Right lobe of liver (tissue), 4 donors: ENCODE results near the gene CLDN20.

Experiments used
- CTCF ChIP-seq, 4 donors: fragments of 200-600 bp in 3 of 4; fragments of 450-650 bp in 1 of 4; IDR thresholded peaks; one replicate each; pipeline versions ENCODE4 v1.5.1 to v1.8.0; 2016 to 2022; ENCODE audit warnings: antibody characterized with exemption in 4 of 4, mild to moderate bottlenecking in 2 of 4
- POLR2A ChIP-seq: fragments of 450-650 bp; IDR thresholded peaks from one replicate; pipeline ENCODE4 v1.6.1; 2017; ENCODE audit warnings: antibody characterized with exemption, mild to moderate bottlenecking
- donor health status: DM: no; HTN: no; CAD: no.
- donor health status: DM: no; HTN: no; CAD: no.
- donor health status: DM: no; HTN: yes; CAD: no.

GRCh38 chr6:155216312-155217046 lies 47.3 kb upstream of the CLDN20 start:
- TF ChIP-seq CTCF (IDR thresholded peaks at IDR 0.05) (no peak), POLR2A (no peak)
